GM21360 (cell line): ENCODE results near the gene USP14.

Source experiments
- ATAC-seq: cut with Tn5 transposase; IDR thresholded peaks from one replicate; pipeline ENCODE4 v1.9.1; 2021; ENCODE audit warnings: mild to moderate bottlenecking, moderate library complexity; ENCODE audit not compliant: unreplicated experiment

Gene USP14

DNA sequence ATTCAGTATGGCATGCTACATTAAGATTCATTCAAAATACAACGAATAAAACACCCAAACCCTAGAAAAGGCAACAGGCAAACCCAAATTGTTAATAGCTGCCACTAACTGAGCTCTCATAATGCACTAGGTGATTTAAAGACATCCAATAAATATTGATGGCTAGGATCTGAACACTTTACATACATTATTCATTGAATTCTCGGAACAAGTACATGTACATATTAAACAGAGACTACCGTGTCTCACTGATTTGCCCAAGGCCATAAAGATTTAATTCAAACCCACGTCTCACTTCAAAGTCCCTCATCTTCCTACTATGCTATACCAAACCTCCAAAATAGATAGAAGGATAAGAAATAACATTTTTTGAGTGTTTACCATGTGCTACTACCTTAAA lies 67.4 kb downstream of the USP14 start:
- ATAC-seq = no peak

DNA sequence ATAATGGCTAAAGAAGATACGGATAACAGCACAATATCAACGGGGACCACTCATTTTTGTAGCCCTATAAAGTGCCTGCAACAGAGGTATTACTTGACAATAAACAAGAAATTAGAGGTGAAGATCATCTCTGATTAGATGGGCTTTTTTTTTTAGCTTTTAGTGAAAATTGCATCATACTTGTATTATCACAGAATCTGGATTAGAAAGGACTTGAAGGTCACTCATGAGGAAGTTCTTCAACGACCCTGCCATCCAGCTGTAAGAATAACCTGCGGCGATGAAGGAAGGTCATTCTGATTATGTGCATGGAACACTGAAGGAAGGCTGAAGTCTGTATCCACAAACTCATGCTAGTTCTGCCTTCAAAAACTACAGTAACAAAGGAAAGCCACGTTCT lies 69.0 kb downstream of the USP14 start:
- no peak for ATAC-seq

DNA sequence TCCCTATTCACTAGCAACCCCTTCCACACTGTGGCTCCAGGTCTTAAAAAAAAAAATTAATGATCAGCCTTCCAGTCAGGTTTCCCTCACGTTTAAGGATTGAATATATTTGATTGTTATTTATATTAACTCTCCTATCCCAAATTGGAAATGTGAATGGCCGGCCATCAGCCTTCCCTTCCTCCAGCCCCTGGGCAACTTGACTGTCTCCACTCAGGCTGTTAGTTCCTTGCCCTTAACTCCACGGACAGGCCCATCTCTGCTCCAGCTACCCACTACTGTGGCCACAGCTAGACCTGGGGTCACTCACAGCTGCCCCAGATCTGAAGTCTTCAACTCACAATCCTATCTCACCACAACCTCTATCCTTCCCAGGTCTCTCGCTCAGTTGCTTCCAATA lies 69.5 kb downstream of the USP14 start:
- no peak for ATAC-seq

DNA sequence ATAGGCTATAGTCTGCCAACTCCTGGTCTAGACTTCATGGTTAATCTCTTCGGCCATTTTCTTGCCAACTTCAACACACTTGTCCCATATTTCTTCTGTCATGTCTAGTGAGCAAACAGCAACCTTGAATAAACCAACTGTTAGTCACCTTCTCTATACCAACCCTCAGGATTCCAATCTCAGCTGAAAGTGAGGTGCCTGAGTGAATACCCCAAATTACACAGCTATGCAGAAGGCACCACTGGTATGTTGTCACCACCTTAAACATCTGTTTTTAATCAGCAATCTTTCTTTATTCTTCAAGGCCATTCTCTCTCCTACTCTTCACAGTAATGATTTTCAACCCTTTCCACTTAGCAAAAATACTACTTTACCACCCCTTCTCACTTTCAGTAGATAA lies 70.2 kb downstream of the USP14 start:
- ATAC-seq = no peak

DNA sequence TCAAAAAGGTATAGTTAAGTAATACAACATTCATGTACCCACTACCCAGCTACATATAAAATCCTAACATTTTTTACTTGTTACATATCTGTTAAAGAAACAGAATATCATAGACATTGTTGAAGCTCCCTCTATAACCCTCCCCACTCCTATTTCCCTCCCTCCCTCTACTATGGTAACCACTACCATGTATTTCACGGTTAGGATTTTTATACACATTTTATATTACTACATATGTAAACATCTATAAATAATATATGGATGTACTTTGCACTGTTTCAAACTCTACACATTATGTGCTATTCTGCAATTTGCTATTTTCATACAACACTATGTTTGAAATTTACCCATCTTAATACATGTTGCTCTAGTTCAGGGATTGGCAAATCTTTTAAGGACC lies 73.2 kb downstream of the USP14 start:
- ATAC-seq = no peak

DNA sequence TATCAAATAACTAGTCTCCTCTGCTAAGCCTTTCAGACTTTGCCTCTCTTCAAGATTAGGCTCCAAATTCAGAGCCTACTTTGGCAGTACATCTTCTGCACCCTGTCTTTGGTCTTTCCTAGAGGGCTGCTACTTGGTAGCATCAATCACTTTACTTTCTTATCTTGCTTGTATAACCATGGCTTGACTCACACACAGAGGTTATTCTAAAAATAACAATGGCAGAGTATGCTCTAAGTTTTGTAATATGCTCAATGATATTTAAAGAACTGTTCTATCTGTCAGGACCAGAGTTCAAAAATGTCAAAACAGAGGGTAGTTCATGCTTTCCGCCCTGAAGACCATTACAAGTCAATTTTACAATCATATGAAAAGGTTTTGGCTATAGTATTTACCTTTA lies 81.8 kb downstream of the USP14 start:
- ATAC-seq = no peak

DNA sequence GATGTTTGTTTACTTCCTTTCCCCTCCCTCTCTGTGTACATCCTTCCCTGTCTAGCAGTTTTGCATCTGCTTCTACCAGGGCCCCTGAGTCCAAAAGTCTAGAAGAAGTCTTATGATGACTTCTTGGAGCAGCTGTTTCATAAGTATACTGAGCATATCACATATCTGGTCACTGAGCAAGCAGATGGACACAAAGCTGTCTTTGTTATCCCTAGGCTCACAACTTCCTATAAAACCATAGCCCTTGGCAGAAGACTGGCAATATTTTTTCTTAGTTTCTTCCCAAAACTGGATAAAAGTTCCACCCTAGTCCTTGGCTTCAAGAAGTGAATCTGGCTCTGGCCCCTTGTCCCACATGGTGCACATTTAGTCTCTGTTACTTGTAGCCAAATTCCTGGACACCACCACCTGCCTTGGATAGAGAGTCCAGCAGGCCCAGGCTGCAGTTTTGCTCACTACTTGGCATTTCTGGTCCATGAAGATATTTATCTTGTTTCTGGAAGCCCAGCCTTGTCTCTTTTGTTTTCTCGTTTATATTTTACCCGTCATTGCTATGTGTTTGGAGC lies 87.0 kb downstream of the USP14 start:
- no peak for ATAC-seq

DNA sequence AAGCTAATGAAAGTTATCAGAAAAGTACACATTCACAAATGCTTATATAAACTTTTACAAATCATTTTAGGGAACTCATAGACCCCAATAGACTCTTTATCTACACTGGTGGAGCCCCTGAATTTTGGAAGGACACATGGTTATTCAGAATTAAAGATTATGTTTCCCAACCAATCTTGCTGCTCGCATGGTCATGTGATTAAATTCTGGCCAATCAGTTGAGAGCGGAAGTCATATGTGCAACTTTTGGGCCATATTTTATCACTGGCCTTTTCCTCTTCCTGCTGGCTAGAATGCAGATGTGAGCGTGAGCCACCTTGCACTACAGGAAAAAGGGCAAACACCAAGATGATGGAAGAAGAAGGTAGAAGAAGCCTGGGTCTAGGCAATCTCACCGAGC lies 89.7 kb downstream of the USP14 start:
- ATAC-seq = no peak

DNA sequence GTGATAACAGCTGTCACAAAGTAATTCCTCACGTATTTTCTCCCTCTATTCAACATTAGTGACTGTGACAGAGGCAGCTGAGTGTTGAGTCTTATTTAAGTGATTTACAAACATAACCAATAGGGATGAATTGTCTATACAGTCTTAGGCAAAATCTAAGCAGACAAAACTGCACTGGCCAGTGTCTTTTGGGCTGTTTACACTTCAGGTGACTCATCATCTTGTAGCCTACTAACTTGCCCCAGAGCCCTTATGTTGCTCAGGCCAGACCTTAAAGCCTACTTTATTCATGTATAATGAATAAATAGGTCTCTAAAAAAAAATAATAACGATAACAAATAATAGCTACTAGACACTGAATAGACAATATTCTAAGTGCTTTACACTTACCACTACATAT lies 92.3 kb downstream of the USP14 start:
- ATAC-seq = no peak

DNA sequence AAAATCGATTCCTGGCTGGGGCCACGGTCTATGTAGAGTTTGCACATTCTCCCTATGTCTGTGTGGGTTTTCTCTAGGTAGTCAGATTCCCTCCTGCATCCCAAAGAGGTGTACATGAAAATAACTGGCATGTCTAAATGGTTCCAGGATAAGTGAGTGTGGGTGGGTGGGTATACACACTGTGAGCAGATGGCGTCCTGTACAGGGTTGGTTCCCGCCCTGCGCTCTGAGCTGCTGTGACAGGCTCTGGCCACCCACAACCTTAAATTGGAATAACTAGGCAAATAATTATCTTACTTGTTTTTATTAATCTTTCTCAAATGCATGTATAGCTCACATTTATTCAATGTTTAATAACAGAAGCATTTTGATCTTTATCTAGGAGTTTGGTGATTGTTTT lies 93.2 kb downstream of the USP14 start:
- no peak for ATAC-seq

DNA sequence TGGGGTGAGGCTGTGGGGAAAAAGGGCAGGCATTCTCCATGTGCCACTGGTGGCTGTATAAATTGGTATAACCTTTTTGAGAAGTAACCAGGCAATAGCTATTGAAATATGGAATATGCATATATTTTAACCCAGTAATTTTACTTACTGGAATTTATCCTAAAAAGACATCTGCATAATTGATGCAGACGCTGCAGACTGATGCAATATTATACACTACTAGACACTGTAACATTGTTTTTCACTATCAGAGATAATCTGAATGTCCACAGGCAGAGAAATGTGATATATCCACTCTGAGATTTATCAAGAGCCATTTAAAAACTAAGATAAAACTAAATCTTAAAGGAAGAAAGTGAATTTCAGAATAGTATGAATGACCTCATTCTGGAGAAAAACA lies 94.8 kb downstream of the USP14 start:
- ATAC-seq = no peak

DNA sequence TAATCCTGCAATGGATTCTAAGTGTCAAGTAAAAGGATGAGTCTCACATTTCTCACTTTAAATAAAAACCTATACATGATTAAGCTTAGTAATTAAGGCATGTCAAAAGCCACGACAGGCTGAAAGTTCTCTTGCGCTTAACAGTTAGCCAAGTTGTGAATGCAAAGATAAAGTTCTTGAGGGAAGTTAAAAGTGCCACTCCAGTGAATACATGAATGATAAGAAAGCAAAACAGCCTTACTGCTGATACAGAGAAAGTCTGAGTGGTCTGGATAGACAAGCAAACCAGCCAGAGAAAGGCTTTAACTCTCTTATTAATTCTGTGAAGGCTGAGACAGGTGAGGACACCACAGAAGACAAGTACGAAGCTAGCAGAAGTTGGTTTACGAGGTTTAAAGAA lies 96.8 kb downstream of the USP14 start:
- no peak for ATAC-seq

DNA sequence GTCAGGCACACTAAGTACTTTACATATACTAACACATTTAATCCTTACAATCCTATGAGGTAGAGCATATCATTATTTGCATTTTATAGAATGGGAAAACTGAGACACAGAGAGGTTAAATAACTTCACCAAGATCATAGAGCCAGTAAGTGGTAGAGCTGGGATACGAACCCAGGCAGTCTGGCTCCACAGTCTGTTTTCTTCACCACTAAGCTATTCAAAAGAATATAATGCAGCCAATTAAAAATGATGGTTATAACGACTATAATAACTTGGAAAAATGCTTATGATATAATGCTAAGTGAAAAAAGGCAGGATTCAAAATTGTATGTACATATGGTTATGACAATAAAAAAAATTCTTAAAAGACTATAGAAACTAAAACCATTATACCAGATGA lies 102.2 kb downstream of the USP14 start:
- no peak for ATAC-seq

DNA sequence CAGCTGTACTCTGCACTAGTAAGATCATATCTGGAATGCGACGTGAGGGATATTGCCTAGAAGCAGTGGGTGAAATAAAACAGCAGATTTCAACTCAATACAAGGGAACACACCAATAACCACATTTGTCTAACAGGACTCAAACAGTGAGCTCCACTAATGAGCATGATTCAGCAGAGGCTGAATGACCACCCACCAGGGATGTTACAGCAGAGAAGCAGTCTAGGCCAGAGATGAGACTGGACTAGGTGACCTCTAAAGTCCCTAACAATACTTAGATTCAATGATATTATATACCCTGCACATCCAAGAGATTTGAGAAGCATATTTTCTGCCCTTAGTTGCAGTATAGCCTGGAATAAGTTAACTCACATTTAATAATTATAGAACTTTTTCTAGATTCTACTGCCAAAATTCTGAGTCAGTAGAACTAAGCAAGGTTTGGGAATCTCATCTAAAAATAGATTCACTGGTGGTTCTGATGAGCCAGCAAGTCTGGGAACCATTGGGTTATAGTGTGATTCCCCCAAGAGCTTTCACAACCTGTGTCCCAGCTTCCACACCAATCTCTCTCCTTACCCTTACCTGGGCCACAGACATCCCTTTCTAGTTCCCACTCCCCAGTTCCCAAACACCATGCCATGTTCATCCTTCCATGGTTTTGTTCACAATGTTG lies 103.2 kb downstream of the USP14 start:
- ATAC-seq = no peak
